ENCODE data around the gene PLCB4. TPM values are rescaled to one million over a fixed set of nuclear protein-coding genes. Genes with fewer than 3 reads are reported as not detected.

The PLCB4 gene
- total RNA-seq, 1 experiment from 2014 or later: 0.91 TPM

- no peaks in the 10 kb centered on the region for H3K36me3 Mint-ChIP-seq (ENCODE audit: insufficient read depth, unreplicated experiment)
- H3K9me3 Mint-ChIP-seq (ENCODE audit: unreplicated experiment): no peaks in the 10 kb centered on the region
- TF ChIP-seq, protein P1, sequence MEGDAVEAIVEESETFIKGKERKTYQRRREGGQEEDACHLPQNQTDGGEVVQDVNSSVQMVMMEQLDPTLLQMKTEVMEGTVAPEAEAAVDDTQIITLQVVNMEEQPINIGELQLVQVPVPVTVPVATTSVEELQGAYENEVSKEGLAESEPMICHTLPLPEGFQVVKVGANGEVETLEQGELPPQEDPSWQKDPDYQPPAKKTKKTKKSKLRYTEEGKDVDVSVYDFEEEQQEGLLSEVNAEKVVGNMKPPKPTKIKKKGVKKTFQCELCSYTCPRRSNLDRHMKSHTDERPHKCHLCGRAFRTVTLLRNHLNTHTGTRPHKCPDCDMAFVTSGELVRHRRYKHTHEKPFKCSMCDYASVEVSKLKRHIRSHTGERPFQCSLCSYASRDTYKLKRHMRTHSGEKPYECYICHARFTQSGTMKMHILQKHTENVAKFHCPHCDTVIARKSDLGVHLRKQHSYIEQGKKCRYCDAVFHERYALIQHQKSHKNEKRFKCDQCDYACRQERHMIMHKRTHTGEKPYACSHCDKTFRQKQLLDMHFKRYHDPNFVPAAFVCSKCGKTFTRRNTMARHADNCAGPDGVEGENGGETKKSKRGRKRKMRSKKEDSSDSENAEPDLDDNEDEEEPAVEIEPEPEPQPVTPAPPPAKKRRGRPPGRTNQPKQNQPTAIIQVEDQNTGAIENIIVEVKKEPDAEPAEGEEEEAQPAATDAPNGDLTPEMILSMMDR (IDR thresholded peaks at IDR 0.05; ENCODE audit: unreplicated experiment): peak; percentile 71
- no TSS peak for BruUV-seq (replicated peaks)
- H3K27ac Mint-ChIP-seq (ENCODE audit: low read depth, unreplicated experiment): no peak overlapping the region
- intact Hi-C loops (cut with micrococcal nuclease): loop anchor here (1.0 kb wide), 3 partner anchors 540 to 634 kb away; no protein-coding TSS in a partner anchor
- DNase-seq (ENCODE audit: unreplicated experiment): peak; percentile 76
- ChIA-PET CTCF (interaction anchor here (0.5 to 3.4 kb wide), 73 partner anchors 8 to 1131 kb away, joined by 3 to 77 read pairs (median 4); no protein-coding TSS in a partner anchor), POLR2A (interaction anchor here (0.9 to 1.0 kb wide), 2 partner anchors 24 to 179 kb away, joined by 3 read pairs; no protein-coding TSS in a partner anchor)
- H3K27me3 Mint-ChIP-seq (ENCODE audit: insufficient read depth, unreplicated experiment): no peaks in the 10 kb centered on the region
- no peak overlapping the region for H3K4me3 Mint-ChIP-seq (ENCODE audit: unreplicated experiment)
- no peaks in the 10 kb centered on the region for H3K4me1 Mint-ChIP-seq (ENCODE audit: insufficient read depth, unreplicated experiment)
Measured at GRCh38 chr20:9392892-9393857, 324.3 kb downstream of the PLCB4 start.

DNA sequence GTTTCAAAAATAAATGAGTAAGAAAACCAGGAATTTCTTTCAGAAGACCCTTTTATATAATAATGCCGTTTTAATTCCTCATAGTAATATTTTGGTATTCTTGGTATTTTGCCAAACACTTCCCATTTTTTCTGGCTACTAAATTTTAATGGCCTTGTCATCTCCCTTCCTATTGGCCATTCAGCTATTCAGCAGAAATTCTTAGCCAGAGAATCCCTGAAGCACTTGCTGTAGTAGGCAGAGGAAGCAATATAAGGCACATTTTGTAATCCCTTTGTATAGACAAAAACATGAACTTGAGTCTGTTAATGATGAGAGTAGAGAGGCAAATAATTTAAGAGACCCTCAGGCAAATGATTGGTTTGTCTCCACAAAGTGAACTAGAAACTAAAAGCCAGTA is 327.1 kb downstream of the PLCB4 start:
- Mint-ChIP-seq H3K27ac (ENCODE audit: low read depth, unreplicated experiment) (no peak overlapping the region), H3K9me3 (ENCODE audit: unreplicated experiment) (no peaks in the 10 kb centered on the region), H3K4me1 (ENCODE audit: insufficient read depth, unreplicated experiment) (no peaks in the 10 kb centered on the region), H3K36me3 (ENCODE audit: insufficient read depth, unreplicated experiment) (no peaks in the 10 kb centered on the region), H3K4me3 (ENCODE audit: unreplicated experiment) (no peak overlapping the region), H3K27me3 (ENCODE audit: insufficient read depth, unreplicated experiment) (no peaks in the 10 kb centered on the region)
- ChIA-PET CTCF (interaction anchor here (0.7 to 4.3 kb wide), 10 partner anchors 12 to 647 kb away, joined by 3 to 41 read pairs (median 4); no protein-coding TSS in a partner anchor), POLR2A (no interaction called here)
- no TSS peak for BruUV-seq (replicated peaks)
- intact Hi-C loops (cut with micrococcal nuclease): no loop called here
- no peak for DNase-seq (ENCODE audit: unreplicated experiment)
- TF ChIP-seq, protein P1 (IDR thresholded peaks at IDR 0.05; ENCODE audit: unreplicated experiment): no peak

DNA sequence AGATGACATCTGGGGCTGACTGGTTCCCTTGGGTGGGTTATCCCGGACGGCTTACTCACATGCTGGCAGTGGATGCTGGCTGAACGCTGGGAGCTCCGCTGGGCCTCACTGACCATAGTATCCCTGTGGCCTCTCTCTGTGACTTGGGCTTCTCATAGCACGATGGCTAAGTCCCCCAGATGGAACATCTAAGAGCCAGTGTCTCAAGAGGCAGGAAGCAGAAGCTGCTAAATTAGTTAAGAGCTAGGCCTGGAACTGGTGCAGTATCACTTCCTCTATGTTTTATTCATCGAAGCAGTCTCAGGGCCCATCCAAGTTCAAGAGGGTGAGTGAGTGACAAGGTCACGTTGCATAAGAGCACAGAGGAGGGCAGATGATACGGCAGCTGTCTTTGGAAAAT is 329.0 kb downstream of the PLCB4 start:
- TF ChIP-seq, protein P1 (IDR thresholded peaks at IDR 0.05; ENCODE audit: unreplicated experiment): no peak
- BruUV-seq (replicated peaks): no TSS peak
- no peak overlapping the region for H3K4me3 Mint-ChIP-seq (ENCODE audit: unreplicated experiment)
- intact Hi-C loops (cut with micrococcal nuclease): no loop called here
- H3K27me3 Mint-ChIP-seq (ENCODE audit: insufficient read depth, unreplicated experiment): no peaks in the 10 kb centered on the region
- ChIA-PET CTCF (interaction anchor here (0.7 to 4.3 kb wide), 3 partner anchors 9 to 212 kb away, joined by 3 to 41 read pairs (median 22); no protein-coding TSS in a partner anchor), POLR2A (interaction anchor here (1.1 kb wide), 1 partner anchor 212 kb away, joined by 3 read pairs; no protein-coding TSS in a partner anchor)
- no peaks in the 10 kb centered on the region for H3K9me3 Mint-ChIP-seq (ENCODE audit: unreplicated experiment)
- H3K27ac Mint-ChIP-seq (ENCODE audit: low read depth, unreplicated experiment): no peak overlapping the region
- DNase-seq (ENCODE audit: unreplicated experiment): no peak
- no peaks in the 10 kb centered on the region for H3K4me1 Mint-ChIP-seq (ENCODE audit: insufficient read depth, unreplicated experiment)
- H3K36me3 Mint-ChIP-seq (ENCODE audit: insufficient read depth, unreplicated experiment): no peaks in the 10 kb centered on the region

- intact Hi-C loops (cut with micrococcal nuclease): no loop called here
- ChIA-PET CTCF (interaction anchor here (2.3 to 4.3 kb wide), 2 partner anchors 9 to 211 kb away, joined by 22 to 41 read pairs; no protein-coding TSS in a partner anchor), POLR2A (interaction anchor here (1.1 kb wide), 1 partner anchor 211 kb away, joined by 3 read pairs; no protein-coding TSS in a partner anchor)
- DNase-seq (ENCODE audit: unreplicated experiment): no peak
- Mint-ChIP-seq H3K4me3 (ENCODE audit: unreplicated experiment) (no peak overlapping the region), H3K9me3 (ENCODE audit: unreplicated experiment) (no peaks in the 10 kb centered on the region), H3K36me3 (ENCODE audit: insufficient read depth, unreplicated experiment) (no peaks in the 10 kb centered on the region), H3K4me1 (ENCODE audit: insufficient read depth, unreplicated experiment) (no peaks in the 10 kb centered on the region), H3K27me3 (ENCODE audit: insufficient read depth, unreplicated experiment) (no peaks in the 10 kb centered on the region), H3K27ac (ENCODE audit: low read depth, unreplicated experiment) (no peak overlapping the region)
- no TSS peak for BruUV-seq (replicated peaks)
- TF ChIP-seq, protein P1 (IDR thresholded peaks at IDR 0.05; ENCODE audit: unreplicated experiment): no peak
Measured at GRCh38 chr20:9398882-9399281, 330.0 kb downstream of the PLCB4 start.

Measured in MCF 10A (cell line).